ENCODE measurements around the gene MR1. TPM values are rescaled to one million over a fixed set of nuclear protein-coding genes. Genes with fewer than 3 reads are reported as not detected.

The MR1 gene
- total RNA-seq, 1 experiment from 2014 or later, result 6.6 TPM

DNA sequence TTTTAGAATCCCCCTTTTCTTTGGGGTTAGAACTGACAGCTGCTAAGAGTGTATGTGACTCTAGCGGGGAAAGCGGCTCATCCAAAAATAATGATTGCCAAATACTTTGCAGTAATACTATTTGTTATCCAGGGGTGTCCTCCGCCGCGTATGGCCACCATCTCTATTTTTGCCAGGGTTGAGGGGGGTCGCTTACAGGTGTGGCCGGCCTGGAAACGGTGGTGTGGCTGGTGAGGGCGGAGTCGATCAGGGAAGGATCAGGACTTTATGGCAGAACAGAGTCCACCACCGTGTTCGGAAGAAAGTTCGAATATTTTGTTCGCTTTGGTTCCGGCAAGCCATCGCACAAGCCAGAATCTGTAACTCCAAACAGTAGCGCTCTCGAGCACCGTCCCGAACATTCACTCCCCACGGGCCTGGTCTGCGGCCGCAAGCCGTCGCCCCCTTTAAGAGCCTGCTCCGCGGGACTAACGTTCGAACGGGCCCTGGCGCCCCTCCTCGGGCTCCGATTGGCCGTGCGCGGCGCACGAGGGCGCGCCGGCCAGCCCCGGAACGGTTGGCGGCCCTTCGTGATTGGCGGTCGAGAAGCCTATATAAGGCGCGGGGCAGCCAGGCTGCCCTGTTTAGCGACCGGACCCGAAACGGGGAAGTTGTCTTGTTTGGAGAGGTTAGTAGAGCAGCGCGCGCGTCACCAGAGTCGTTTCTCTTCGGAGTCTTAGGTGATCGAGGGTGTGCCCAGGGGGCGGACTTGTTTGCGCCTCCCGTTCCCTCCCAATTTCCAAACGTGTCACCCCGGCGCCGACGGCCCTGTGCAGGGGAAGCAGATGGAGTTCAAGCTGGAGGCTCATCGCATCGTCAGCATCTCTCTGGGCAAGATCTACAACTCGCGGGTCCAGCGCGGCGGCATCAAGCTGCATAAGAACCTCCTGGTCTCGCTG, 54.6 kb downstream of the MR1 start, which contains the start of gene IER5 (continued):
- TF ChIP-seq, protein P1, sequence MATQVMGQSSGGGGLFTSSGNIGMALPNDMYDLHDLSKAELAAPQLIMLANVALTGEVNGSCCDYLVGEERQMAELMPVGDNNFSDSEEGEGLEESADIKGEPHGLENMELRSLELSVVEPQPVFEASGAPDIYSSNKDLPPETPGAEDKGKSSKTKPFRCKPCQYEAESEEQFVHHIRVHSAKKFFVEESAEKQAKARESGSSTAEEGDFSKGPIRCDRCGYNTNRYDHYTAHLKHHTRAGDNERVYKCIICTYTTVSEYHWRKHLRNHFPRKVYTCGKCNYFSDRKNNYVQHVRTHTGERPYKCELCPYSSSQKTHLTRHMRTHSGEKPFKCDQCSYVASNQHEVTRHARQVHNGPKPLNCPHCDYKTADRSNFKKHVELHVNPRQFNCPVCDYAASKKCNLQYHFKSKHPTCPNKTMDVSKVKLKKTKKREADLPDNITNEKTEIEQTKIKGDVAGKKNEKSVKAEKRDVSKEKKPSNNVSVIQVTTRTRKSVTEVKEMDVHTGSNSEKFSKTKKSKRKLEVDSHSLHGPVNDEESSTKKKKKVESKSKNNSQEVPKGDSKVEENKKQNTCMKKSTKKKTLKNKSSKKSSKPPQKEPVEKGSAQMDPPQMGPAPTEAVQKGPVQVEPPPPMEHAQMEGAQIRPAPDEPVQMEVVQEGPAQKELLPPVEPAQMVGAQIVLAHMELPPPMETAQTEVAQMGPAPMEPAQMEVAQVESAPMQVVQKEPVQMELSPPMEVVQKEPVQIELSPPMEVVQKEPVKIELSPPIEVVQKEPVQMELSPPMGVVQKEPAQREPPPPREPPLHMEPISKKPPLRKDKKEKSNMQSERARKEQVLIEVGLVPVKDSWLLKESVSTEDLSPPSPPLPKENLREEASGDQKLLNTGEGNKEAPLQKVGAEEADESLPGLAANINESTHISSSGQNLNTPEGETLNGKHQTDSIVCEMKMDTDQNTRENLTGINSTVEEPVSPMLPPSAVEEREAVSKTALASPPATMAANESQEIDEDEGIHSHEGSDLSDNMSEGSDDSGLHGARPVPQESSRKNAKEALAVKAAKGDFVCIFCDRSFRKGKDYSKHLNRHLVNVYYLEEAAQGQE (IDR thresholded peaks at IDR 0.05; ENCODE audit: low read depth), result no peak

DNA sequence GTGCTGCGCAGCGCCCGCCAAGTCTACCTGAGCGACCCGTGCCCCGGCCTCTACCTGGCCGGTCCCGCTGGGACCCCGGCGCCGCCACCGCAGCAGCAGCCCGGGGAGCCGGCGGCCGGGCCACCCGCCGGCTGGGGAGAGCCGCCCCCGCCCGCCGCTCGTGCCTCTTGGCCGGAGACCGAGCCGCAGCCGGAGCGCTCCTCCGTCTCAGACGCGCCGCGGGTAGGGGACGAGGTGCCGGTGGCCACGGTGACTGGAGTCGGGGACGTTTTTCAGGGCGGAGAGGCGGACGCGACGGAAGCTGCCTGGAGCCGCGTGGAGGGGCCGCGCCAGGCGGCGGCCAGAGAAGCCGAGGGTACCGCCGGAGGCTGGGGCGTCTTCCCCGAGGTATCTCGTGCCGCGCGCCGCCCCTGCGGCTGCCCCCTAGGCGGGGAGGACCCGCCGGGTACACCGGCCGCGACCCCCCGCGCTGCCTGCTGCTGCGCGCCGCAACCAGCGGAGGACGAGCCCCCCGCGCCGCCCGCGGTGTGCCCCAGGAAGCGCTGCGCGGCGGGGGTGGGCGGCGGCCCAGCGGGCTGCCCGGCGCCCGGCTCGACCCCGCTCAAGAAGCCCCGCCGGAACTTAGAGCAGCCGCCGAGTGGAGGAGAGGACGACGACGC, 55.4 kb downstream of the MR1 start:
- no peaks in the 10 kb centered on the region for H3K9me2 ChIP-seq (ENCODE audit: insufficient read depth)
- DNase-seq (ENCODE audit: low read depth, low spot score) (no peak), ATAC-seq (peak; percentile 1)
- BruUV-seq (replicated peaks), result no TSS peak
- CTCF ChIA-PET, result no interaction called here
- POLR2A ChIA-PET, result interaction anchor here (0.7 to 1.4 kb wide), 10 partner anchors 8 to 555 kb away, joined by 3 to 10 read pairs (median 4); no protein-coding TSS in a partner anchor
- no peak overlapping the region for H2AFZ ChIP-seq (ENCODE audit: low read depth, low read length, poor library complexity, severe bottlenecking)
- H3K36me3 ChIP-seq (ENCODE audit: control insufficient read depth in 1 of 2, insufficient read depth in 2 of 2, low read length in 2 of 2), result peaks cover 3% of the 10 kb centered on the region in 2 experiments; a peak in 2 of 4 replicates
- H3K27me3 ChIP-seq (ENCODE audit: insufficient read depth, low read length), result no peaks in the 10 kb centered on the region
- peak overlapping the region; percentile 79 for H3K9ac ChIP-seq (ENCODE audit: low read length)
- H3K4me2 ChIP-seq (ENCODE audit: low read length), result peak overlapping the region; percentile 75
- no peaks in the 10 kb centered on the region for H3K9me3 ChIP-seq (ENCODE audit: control insufficient read depth in 1 of 2, insufficient read depth in 1 of 2, low read depth in 1 of 2, low read length in 2 of 2)
- H3K27ac ChIP-seq (ENCODE audit: low read depth, low read length), result peak overlapping the region; percentile 82
- intact Hi-C loops (cut with micrococcal nuclease), result loop anchor here (2.0 kb wide), 1 partner anchor 16 kb away; no protein-coding TSS in a partner anchor
- peaks cover 21 to 40% of the 10 kb centered on the region in 2 experiments for H3K4me1 ChIP-seq (ENCODE audit: control insufficient read depth in 1 of 2, insufficient read depth in 2 of 2, low read length in 2 of 2)
- H3K79me2 ChIP-seq (ENCODE audit: insufficient read depth, low read length), result peaks cover 44% of the 10 kb centered on the region
- RAD21 ChIA-PET (ENCODE audit: low non-redundant PET in 1 of 2, low total read pairs in 2 of 2, uncharacterized antibody in 2 of 2, unreplicated experiment in 2 of 2), result interaction anchor here in 1 of 2 experiments (0.7 kb wide), 1 partner anchor 52 kb away, joined by 3 read pairs; no protein-coding TSS in a partner anchor
- H3K4me3 ChIP-seq (replicated peaks in 1 of 2; ENCODE audit: low read depth in 1 of 2, low read length in 2 of 2), result peak overlapping the region; percentile 66 to 74
- H4K20me1 ChIP-seq (ENCODE audit: insufficient read depth), result peaks cover 22% of the 10 kb centered on the region; the same call in 1 of the 2 replicates
- TF ChIP-seq, protein P2, sequence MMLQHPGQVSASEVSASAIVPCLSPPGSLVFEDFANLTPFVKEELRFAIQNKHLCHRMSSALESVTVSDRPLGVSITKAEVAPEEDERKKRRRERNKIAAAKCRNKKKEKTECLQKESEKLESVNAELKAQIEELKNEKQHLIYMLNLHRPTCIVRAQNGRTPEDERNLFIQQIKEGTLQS (IDR thresholded peaks at IDR 0.05), result no peak
- TF ChIP-seq ZNF274 (IDR thresholded peaks at IDR 0.05; ENCODE audit: low read depth, low read length) (no peak), EGR1 (IDR thresholded peaks at IDR 0.05; ENCODE audit: low read depth) (no peak), POLR2AphosphoS5 (IDR thresholded peaks at IDR 0.05; ENCODE audit: low read depth, low read length) (no peak), FOSL1 (IDR thresholded peaks at IDR 0.05; ENCODE audit: low read depth) (no peak), JUND (IDR thresholded peaks at IDR 0.05) (no peak), CBX3 (IDR thresholded peaks at IDR 0.05; ENCODE audit: low read depth) (no peak), ZFX (IDR thresholded peaks at IDR 0.05) (no peak), RAD21 (IDR thresholded peaks at IDR 0.05; ENCODE audit: low read depth) (no peak), YY1 (IDR thresholded peaks at IDR 0.05; ENCODE audit: extremely low read depth, insufficient replicate concordance, low read depth, low read length) (no peak), ELF1 (IDR thresholded peaks at IDR 0.05; ENCODE audit: borderline replicate concordance, low read depth) (no peak), SRF (IDR thresholded peaks at IDR 0.05; ENCODE audit: low read depth) (no peak), POLR2A (IDR thresholded peaks at IDR 0.05; ENCODE audit: borderline replicate concordance, extremely low read depth, insufficient read depth, insufficient read length) (no peak), TCF7L2 (IDR thresholded peaks at IDR 0.05; ENCODE audit: borderline replicate concordance, extremely low read depth, insufficient read depth, insufficient read length) (no peak), EZH2 (IDR thresholded peaks at IDR 0.05) (no peak)
- TF ChIP-seq, protein P1 (IDR thresholded peaks at IDR 0.05; ENCODE audit: low read depth), result no peak

Measured in HCT116 (cell line).